Measurements from ENCODE around the gene ZNF784. TPM values are rescaled to one million over a fixed set of nuclear protein-coding genes. Genes with fewer than 3 reads are reported as not detected.

Gene ZNF784
- total and polyA plus RNA-seq, 2 of the 13 experiments (the other 11 are each of a cell fraction or from before 2014, with no cell fraction given) = 4.1 to 4.2 TPM

- TF ChIP-seq ZKSCAN8 (CRISPR knock-in tag; IDR thresholded peaks at IDR 0.05; ENCODE audit: borderline replicate concordance) (0 out of 2 replicates have a peak, but pooled peaks have one; percentile 5), NR2F2 (IDR thresholded peaks at IDR 0.05; ENCODE audit: borderline replicate concordance, low read depth) (no peak), ZNF687 (CRISPR knock-in tag; IDR thresholded peaks at IDR 0.05) (peak; percentile 57), IKZF5 (CRISPR knock-in tag; IDR thresholded peaks at IDR 0.05) (0 out of 2 replicates have a peak, but pooled peaks have one; percentile 30), DR1 (CRISPR knock-in tag; IDR thresholded peaks at IDR 0.05) (0 out of 2 replicates have a peak, but pooled peaks have one; percentile 29), CREBL2 (CRISPR knock-in tag; IDR thresholded peaks at IDR 0.05; ENCODE audit: borderline replicate concordance) (no peak), PTBP1 (IDR thresholded peaks at IDR 0.05; ENCODE audit: low read depth, low read length, poor library complexity, severe bottlenecking) (no peak), ZSCAN25 (CRISPR knock-in tag; IDR thresholded peaks at IDR 0.05) (peak; percentile 87), ZNF414 (CRISPR knock-in tag; IDR thresholded peaks at IDR 0.05) (0 out of 2 replicates have a peak, but pooled peaks have one; percentile 44), ELF3 (CRISPR knock-in tag; IDR thresholded peaks at IDR 0.05) (peak; percentile 51; the same call in 1 of the 2 replicates), RBFOX2 (IDR thresholded peaks at IDR 0.05; ENCODE audit: low read depth, low read length) (peak; percentile 73), POLR2G (IDR thresholded peaks at IDR 0.05; ENCODE audit: low read depth, low read length) (peak; percentile 68; the same call in 1 of the 2 replicates), ZNF33A (CRISPR knock-in tag; IDR thresholded peaks at IDR 0.05; ENCODE audit: borderline replicate concordance) (no peak), ZNF629 (CRISPR knock-in tag; conservative IDR thresholded peaks at IDR 0.05) (no peak), ARHGAP35 (CRISPR knock-in tag; IDR thresholded peaks at IDR 0.05; ENCODE audit: borderline replicate concordance) (no peak), KLF16 (CRISPR knock-in tag; IDR thresholded peaks at IDR 0.05) (0 out of 4 replicates have a peak, but pooled peaks of 1 of the 2 experiments have one; percentile 39), FOXO1 (CRISPR knock-in tag; IDR thresholded peaks at IDR 0.05) (peak; percentile 47; the same call in 1 of the 2 replicates), MEF2D (CRISPR knock-in tag; IDR thresholded peaks at IDR 0.05) (no peak), ZSCAN12 (CRISPR knock-in tag; IDR thresholded peaks at IDR 0.05) (no peak), ZNF703 (CRISPR knock-in tag; IDR thresholded peaks at IDR 0.05; ENCODE audit: borderline replicate concordance) (no peak), AGO1 (IDR thresholded peaks at IDR 0.05; ENCODE audit: low read depth, low read length, poor library complexity, severe bottlenecking) (peak; percentile 93), TEAD2 (CRISPR knock-in tag; IDR thresholded peaks at IDR 0.05) (no peak)
Observed at GRCh38 chr19:55605207-55605636, 19.1 kb downstream of the ZNF784 start (continued).

All from HepG2 (cell line).